OCI-LY7 (cell line): ENCODE data around the gene CDRT15.

Source experiments
- EZH2phosphoT487 ChIP-seq: fragments of 200-600 bp; sonication (generic); IDR thresholded peaks from 2 replicates; pipeline ENCODE4 v1.6.1; 2018; ENCODE audit warnings: low read depth, borderline replicate concordance, mild to moderate bottlenecking, mixed run types, antibody characterized with exemption, low read length, moderate library complexity, mixed read lengths
- TF ChIP-seq, protein P1 (sequence below): fragments of 200-600 bp; sonication (generic); conservative IDR thresholded peaks from 2 replicates; pipeline ENCODE4 v1.5.1; 2014; ENCODE audit warnings: mild to moderate bottlenecking, antibody characterized with exemption, low read length, moderate library complexity, mixed read lengths

DNA sequence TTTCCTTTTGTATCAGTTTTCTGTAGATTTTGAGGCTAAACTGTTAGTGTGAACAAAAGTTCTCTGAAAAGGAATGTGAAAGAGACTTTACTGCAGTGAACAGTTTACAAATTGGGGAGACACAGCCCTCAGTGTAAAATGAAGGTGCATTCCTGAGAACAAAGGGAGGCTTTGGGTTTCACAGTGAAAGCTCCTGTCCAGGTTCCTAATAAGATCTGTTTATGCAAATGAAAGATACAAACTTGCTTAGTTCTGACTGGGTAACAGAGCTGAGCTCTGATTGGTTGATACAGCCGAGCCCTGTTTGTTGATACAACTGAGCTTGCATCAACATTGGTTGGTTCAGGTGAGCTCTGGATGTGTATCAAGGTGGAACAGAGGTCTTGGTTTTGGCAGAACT lies 8.3 kb upstream of the CDRT15 start:
- TF ChIP-seq, protein P1, sequence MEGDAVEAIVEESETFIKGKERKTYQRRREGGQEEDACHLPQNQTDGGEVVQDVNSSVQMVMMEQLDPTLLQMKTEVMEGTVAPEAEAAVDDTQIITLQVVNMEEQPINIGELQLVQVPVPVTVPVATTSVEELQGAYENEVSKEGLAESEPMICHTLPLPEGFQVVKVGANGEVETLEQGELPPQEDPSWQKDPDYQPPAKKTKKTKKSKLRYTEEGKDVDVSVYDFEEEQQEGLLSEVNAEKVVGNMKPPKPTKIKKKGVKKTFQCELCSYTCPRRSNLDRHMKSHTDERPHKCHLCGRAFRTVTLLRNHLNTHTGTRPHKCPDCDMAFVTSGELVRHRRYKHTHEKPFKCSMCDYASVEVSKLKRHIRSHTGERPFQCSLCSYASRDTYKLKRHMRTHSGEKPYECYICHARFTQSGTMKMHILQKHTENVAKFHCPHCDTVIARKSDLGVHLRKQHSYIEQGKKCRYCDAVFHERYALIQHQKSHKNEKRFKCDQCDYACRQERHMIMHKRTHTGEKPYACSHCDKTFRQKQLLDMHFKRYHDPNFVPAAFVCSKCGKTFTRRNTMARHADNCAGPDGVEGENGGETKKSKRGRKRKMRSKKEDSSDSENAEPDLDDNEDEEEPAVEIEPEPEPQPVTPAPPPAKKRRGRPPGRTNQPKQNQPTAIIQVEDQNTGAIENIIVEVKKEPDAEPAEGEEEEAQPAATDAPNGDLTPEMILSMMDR = no peak
- TF ChIP-seq EZH2phosphoT487 = no peak
